ENCODE results near the gene THBS3.

DNA sequence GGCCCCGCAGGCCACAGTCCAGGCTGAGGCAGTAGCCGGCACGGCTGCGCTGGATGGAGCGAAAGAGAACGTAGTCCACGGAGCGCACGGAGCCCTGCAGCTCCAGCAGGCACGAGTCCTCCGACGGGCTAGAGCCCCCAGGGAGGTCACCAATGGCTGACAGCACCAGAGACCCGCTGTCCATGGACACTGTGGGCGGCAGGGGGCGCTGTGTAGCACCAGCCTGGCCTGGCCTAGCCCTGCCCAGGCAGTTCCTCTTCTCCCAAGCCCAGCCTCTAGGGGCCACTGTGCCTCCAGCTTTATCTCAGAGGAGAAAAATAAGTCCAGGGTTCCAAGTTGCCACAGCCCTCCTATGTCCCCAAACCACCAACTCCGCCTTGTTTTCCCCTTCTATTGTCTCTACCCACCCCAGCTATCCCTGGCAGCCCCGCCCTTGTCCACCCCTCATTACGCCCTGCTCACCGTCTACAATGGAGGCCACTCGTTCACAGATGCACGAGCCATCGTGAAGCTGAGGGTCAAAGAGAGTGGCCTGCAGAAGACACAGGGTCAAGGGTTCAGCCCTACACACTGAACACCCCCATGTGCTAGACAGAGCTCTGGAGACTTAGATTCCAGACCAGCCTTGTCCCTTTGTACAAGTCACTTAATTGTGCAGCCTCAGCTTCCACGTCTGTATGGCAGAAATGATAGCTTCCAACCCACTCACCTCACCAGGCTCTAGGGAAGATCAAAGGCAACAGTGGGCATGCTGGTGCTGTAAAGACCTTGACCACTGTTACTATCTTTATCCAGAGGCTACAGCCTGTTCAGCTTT is 43.1 kb upstream of the THBS3 start:
- TF ChIP-seq, protein P1, sequence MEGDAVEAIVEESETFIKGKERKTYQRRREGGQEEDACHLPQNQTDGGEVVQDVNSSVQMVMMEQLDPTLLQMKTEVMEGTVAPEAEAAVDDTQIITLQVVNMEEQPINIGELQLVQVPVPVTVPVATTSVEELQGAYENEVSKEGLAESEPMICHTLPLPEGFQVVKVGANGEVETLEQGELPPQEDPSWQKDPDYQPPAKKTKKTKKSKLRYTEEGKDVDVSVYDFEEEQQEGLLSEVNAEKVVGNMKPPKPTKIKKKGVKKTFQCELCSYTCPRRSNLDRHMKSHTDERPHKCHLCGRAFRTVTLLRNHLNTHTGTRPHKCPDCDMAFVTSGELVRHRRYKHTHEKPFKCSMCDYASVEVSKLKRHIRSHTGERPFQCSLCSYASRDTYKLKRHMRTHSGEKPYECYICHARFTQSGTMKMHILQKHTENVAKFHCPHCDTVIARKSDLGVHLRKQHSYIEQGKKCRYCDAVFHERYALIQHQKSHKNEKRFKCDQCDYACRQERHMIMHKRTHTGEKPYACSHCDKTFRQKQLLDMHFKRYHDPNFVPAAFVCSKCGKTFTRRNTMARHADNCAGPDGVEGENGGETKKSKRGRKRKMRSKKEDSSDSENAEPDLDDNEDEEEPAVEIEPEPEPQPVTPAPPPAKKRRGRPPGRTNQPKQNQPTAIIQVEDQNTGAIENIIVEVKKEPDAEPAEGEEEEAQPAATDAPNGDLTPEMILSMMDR (IDR thresholded peaks at IDR 0.05; ENCODE audit: low read depth, low read length): peak; percentile 100
- TF ChIP-seq EZH2phosphoT487 (IDR thresholded peaks at IDR 0.05; ENCODE audit: low read depth): no peak

All from OCI-LY3 (cell line).